BE2C (cell line): Measurements from ENCODE around the gene CACNA2D2.

Experiments
- DNase-seq: peaks from one replicate; pipeline ENCODE4 v3.0.0-alpha.2; 2020
- H3K27me3 ChIP-seq: fragments of 250-450 bp; sonication (Bioruptor Pico); 2 replicates; pipeline ENCODE4 v1.5.1; 2020; ENCODE audit warnings: mild to moderate bottlenecking
- H3K36me3 ChIP-seq: fragments of 250-450 bp; sonication (Bioruptor Pico); 2 replicates; pipeline ENCODE4 v1.5.1; 2020; ENCODE audit warnings: mild to moderate bottlenecking
- H3K4me1 ChIP-seq: fragments of 250-450 bp; sonication (Bioruptor Pico); 2 replicates; pipeline ENCODE4 v1.5.1; 2020
- H3K4me3 ChIP-seq: 2 replicates; pipeline ENCODE4 v1.5.1; 2011; ENCODE audit warnings: low read depth, low read length
- H3K9me3 ChIP-seq: fragments of 250-450 bp; sonication (Bioruptor Pico); 2 replicates; pipeline ENCODE4 v1.5.1; 2020
- CTCF ChIP-seq: IDR thresholded peaks from 2 replicates; pipeline ENCODE4 v1.5.1; 2012; ENCODE audit warnings: mild to moderate bottlenecking, low read depth, low read length

CACNA2D2 gene

GRCh38 chr3:50406487-50406886 is 96.9 kb downstream of the CACNA2D2 start:
- H3K4me3 ChIP-seq, result no peak overlapping the region
- no peaks in the 10 kb centered on the region for H3K27me3 ChIP-seq
- no peak for DNase-seq
- no peaks in the 10 kb centered on the region for H3K36me3 ChIP-seq
- no peak for TF ChIP-seq CTCF
- H3K4me1 ChIP-seq, result peaks cover 7% of the 10 kb centered on the region
- H3K9me3 ChIP-seq, result no peaks in the 10 kb centered on the region

- no peaks in the 10 kb centered on the region; the same call in 1 of the 2 replicates for H3K4me1 ChIP-seq
- no peaks in the 10 kb centered on the region for H3K27me3 ChIP-seq
- H3K36me3 ChIP-seq, result no peaks in the 10 kb centered on the region
- no peaks in the 10 kb centered on the region for H3K9me3 ChIP-seq
- no peak for TF ChIP-seq CTCF
- H3K4me3 ChIP-seq, result no peak overlapping the region
- no peak for DNase-seq
Observed at GRCh38 chr3:50405249-50405648, 98.2 kb downstream of the CACNA2D2 start.

GRCh38 chr3:50401978-50402595 is 101.3 kb downstream of the CACNA2D2 start:
- TF ChIP-seq CTCF, result no peak
- Histone ChIP-seq H3K9me3 (no peaks in the 10 kb centered on the region), H3K4me3 (no peak overlapping the region), H3K36me3 (no peaks in the 10 kb centered on the region), H3K4me1 (peaks cover 16% of the 10 kb centered on the region), H3K27me3 (no peaks in the 10 kb centered on the region)
- no peak for DNase-seq

- no peaks in the 10 kb centered on the region for H3K36me3 ChIP-seq
- no peak overlapping the region for H3K4me3 ChIP-seq
- DNase-seq, result no peak
- no peaks in the 10 kb centered on the region for H3K27me3 ChIP-seq
- no peak for TF ChIP-seq CTCF
- H3K4me1 ChIP-seq, result peaks cover 22% of the 10 kb centered on the region
- no peaks in the 10 kb centered on the region for H3K9me3 ChIP-seq
Observed at GRCh38 chr3:50396502-50396901, 106.9 kb downstream of the CACNA2D2 start.

- TF ChIP-seq CTCF, result no peak
- no peaks in the 10 kb centered on the region for H3K27me3 ChIP-seq
Observed at GRCh38 chr3:50395070-50395860, 108.2 kb downstream of the CACNA2D2 start.

GRCh38 chr3:50393061-50393460 is 110.4 kb downstream of the CACNA2D2 start:
- TF ChIP-seq CTCF, result no peak
- no peak for DNase-seq
- H3K9me3 ChIP-seq, result no peaks in the 10 kb centered on the region

More at GRCh38 chr3:50395070-50395860, 108.2 kb downstream of the CACNA2D2 start:
- no peak overlapping the region for H3K4me3 ChIP-seq
- no peaks in the 10 kb centered on the region for H3K36me3 ChIP-seq
- DNase-seq, result no peak
- peaks cover 34% of the 10 kb centered on the region for H3K4me1 ChIP-seq
- no peaks in the 10 kb centered on the region for H3K9me3 ChIP-seq

More at GRCh38 chr3:50393061-50393460, 110.4 kb downstream of the CACNA2D2 start:
- Histone ChIP-seq H3K27me3 (no peaks in the 10 kb centered on the region), H3K4me3 (no peak overlapping the region), H3K36me3 (no peaks in the 10 kb centered on the region), H3K4me1 (peaks cover 44% of the 10 kb centered on the region)
